ENCODE measurements around the gene PDLIM4.

Gene PDLIM4

DNA sequence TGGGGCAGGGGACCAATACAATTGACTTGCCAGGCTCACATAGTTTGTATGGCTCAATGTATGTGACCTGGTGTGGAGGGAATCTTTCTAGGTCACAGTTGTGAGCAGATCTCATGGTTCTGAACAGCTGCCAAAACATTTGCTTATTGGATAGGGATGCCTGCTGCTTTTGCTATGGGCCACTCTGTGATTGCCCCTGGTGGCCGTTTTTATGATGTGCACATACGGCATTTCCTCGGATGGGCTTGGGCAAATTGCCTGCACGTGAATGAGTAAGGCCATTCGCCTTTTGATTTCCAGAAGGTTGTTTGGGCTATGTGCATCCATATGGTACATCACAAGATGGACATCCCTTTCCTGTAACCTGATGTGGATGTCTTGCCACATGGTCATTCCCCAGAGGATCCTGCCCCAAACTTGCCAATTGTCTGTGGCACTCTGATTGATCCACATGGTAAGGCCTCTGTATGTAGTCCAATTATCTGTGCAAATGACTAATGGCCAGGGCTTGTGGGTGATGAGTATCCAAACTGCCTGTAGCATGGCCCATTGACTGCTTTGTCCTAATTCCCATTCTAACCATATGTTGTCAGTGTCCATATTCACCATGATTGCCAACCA lies 26.0 kb downstream of the PDLIM4 start:
- DNase-seq (ENCODE audit: low spot score): no peak

DNA sequence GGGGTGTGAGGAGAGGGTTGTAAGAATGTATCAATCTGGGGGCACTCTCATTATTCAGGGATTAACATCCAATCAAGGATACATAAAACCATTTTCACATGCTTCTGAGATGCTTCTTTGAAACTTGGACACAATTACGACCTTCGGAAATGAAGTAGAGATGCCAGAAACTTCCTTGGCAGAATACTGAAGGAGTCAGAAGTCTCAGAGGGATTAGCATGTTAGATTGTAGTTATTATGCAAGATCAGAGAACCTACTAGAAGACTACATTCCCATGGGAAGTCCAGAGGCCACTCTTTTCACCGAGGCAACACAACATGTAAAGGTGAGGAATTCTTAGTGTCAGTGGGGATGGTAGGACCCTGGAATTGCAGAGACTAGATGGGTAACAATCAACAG lies 31.6 kb downstream of the PDLIM4 start:
- no peak for DNase-seq (ENCODE audit: low spot score)

DNA sequence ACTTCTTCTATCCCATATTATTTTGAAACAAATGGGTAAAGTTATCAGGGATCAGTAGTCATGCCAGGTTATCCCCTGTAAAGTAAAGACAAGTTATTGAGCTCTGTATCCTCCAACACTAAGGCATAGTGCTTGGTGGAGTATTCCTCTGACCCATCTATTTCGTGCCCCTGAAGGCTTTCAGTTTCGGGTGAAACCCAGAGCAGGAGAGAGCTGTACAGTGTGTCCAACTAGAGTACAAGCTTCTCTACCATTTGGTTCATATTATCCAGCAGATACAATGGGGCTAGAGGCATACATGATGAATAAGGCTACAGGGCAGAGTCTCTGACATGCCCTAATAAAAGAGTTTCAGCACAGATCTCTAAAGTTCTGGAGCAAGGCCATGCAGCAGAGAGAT lies 33.5 kb downstream of the PDLIM4 start:
- DNase-seq (ENCODE audit: low spot score): no peak

DNA sequence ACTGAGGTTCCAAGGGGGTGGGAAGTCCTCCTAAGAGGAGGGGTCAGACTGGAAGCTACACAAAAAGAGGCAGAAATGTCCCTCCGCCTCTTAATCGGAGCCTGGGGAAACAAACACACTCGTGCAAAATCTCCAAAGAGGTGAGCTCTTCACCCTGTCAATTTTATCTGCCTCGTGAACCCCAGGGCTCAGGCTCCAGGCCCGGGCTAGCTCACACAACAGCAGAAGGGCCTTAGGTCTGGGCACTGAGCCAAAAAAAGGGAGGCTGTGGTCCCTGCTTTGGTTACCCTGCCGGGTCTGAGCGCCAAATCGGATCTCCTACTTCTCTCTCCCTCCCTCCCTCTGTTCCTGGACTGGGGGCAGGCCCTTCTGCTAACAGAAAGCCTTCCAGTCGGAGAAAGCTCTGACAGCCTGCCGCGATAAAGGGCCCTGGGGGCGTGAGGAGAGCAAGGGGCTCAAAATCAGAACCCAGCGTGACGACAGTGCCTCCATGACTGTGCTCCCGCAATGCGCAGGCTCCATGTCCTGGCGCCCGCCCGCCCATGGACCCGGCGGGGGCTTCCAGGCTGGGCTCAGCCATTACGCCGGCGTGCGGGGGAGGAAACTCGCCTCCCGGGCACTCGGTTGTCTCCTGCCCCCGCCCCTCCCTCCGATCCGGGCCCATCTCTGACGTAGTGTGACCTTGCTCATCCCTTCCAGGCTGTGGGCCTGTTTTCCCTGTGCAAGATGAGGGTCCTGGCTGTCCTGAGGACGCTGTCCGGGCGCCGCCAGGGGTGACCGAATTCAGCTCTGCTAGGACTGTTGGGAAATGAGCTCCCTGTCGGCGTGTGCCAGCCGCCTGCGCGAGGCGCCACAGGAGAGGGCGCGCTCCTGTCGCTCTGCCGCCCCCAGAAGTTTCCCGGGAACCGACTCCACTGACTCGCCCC lies 35.8 kb downstream of the PDLIM4 start:
- peak; percentile 88 for DNase-seq (ENCODE audit: low spot score)

DNA sequence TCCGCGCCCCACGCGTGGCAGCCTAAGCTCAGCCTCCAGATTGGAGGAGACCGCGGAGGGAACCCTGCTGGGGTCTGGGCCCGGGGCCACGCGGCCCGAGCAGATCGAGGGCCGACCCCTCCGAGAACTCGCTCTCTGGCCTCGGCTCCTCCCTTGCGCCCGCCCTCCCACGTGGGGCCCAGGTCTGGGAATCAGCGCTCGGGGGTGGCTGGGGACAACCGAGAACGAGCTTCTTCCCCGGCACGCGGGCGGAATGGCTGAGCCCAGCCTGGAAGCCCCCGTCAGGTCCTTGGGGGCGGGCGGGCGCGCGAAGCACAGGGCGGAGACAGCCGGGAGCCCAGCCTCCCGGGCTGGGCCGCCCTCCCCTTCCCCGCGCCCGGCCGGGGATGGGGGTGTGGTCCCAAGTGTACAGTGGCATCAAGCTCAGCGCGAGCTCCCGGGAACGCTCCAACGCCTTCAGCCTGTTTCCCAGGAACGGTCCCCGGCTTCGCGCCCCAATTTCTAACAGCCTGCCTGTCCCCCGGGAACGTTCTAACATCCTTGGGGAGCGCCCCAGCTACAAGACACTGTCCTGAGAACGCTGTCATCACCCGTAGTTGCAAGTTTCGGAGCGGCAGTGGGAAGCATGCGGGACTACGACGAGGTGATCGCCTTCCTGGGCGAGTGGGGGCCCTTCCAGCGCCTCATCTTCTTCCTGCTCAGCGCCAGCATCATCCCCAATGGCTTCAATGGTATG lies 36.7 kb downstream of the PDLIM4 start, which contains the start of gene SLC22A4:
TSS of gene SLC22A4 (plus strand) at position 403 of the 736 bp plus-strand sequence. CDS start at position 626, 223 bp downstream.
- peak; percentile 94 for DNase-seq (ENCODE audit: low spot score)

DNA sequence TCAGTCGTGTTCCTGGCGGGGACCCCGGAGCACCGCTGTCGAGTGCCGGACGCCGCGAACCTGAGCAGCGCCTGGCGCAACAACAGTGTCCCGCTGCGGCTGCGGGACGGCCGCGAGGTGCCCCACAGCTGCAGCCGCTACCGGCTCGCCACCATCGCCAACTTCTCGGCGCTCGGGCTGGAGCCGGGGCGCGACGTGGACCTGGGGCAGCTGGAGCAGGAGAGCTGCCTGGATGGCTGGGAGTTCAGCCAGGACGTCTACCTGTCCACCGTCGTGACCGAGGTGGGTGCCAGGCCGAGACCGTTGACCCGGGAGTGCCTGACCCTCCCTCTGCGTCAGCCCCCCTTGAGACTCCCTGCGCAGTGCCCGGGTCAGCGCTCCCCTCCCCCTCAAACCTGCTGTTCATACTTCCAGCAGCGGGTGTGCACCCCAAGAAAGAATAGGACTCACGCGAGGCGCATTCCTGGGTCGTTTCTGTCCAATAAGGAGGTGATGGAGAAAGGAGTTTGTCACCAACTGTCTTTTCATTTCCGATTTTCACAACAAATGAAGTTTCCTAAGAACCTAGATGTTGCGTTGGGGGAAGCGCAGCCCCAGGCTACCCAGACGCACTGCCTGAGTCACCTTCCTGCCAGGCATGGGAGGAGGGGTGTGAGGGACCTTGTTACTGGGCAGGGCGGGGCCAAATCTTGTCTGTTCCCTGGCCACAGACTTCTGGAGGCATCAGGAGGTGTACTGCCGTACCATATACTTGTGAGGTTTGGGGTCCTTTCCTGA lies 37.4 kb downstream of the PDLIM4 start:
- DNase-seq (ENCODE audit: low spot score): peak; percentile 73

DNA sequence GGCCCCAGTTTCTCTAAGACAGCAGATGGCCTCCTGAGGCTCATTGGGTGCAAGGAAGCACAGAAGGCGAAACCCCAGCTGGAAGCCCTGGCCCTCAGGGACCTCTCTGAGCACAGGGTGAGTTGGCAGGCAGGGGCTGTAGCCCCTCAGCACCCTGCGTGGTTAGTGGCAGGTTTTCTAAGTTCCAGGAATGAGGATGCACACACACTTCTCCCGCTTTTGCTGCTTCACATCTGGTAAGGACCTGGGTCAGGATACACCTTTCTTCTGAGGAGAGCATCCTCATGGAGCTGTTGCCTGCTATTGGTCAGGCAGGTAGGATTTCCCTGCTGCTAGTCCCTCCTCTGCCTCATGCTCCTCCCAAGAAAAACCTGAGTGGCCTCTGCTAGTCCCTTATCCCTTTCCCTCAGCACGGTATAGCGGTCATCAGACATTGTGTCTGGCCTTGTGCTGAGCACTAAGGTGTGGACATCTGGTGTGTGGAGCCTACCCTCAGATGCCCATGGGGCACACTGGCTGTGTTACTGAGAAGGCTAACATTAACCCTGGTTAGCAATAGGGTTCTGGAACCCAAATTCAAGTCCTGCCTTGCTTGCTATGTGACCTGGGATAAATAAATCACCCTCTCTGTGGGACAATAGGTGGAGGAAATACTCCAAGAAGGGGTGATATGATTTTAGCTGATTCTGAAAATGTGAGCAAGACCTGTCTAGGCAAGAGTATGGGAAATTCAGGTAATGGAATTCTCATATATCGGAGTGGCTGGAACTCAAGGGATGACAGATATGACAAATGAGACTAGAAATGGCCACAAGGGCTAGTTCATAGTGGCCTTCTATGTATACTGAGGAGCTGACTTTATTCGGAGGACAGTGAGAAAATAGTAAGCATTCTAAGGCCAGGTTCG lies 38.3 kb downstream of the PDLIM4 start:
- no peak for DNase-seq (ENCODE audit: low spot score)

DNA sequence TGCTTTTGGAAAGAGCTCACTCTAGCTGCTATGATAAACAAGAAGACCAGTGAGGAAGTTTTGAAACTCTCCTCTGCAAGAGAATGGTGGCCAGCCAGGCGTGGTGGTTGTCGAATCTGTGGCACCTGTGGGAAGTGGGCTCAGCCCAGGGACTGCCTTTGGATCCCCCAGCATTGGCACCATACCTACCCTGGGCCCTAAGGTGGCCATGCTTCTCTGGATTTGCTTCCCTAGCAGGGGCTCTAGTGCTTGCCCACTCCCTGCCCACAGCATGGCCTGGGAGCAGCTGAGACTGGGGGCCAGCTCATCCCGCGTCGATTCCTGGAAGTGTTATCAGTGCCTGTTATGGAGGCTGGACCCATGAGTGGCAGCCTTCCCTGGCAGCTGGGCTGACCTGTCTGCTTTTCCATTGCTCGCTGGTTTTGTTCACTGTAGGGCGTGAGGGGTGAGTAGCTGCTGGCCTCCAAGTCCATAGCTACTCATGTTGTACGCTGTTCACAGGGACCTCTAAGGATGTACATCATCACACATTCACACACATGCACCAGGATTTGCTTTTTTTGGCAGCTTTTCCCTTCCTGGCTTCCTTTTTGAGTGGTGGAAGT lies 39.0 kb downstream of the PDLIM4 start:
- no peak for DNase-seq (ENCODE audit: low spot score)

DNA sequence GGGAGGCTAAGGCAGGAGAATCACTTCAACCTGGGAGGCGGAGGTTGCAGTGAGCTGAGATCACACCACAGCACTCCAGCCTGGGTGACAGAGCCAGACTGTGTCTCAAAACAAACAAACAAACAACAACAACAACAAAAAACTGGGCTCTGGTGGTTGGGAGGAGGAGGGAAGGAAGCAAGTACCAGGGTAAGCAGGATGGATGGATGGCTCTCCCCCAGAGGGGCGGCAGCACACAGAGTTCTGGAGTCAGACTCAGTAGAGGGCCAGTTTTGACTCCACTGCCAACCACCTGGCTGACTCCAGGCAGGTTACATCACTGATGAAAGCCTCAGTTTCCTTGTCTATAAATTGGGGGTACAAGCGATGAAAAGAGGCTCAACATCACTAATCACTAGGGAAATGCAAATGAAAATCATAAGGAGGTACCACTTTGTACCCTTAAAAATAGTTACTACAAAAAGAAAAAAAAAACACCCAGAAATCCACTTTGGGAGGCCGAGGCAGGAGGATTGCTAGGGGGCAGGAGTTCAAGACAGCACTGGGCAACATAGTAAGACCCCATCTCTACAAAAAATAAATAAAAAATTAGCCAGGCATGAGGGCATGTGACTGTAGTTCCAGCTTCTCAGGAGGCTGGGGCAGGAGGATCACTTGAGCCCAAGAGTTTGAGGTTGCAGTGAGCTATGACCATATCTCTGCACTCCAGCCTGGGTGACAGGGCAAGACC lies 39.9 kb downstream of the PDLIM4 start:
- no peak for DNase-seq (ENCODE audit: low spot score)

DNA sequence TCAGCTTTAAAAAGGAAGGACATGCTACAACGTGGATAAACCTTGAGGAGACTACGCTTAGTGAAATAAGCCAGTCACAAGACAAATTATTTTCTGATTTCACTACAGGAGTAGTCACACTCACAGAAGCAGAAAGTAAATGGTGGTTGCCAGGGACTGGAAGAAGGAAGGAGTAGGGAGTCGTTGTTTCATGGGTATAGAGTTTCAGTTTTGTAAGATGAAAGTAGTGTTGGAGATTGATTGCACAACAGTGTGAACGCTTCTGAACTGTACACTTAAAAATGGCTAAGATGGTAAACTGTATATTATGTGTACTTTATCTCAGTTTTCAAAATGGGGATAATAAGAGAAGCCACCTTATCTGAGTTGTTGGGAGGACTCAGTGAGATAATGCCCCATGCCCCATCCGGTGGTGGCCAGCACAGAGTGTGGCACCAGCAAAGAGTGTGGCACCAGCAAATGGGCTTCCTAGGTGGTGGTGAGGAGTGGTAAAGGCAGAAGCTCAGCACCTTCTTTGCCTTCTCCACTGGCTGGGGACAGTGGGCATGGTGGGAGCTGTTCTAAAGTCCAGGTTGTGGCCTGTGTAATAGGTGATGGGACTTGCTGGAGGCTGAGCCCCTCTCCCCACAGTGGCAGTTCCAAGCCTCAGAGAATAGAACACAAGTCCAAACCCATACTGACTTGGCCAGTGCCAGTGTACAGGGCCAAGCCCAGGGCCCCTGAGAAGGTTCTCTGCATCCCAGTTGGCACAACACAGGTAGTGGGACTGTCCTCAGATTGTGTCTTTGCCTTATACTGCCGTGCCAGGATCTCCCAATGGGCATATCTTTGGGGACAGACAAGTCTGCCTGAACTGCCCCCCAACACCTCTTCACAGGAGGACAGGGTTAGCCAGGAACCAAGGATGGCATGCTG lies 41.1 kb downstream of the PDLIM4 start:
- no peak for DNase-seq (ENCODE audit: low spot score)

DNA sequence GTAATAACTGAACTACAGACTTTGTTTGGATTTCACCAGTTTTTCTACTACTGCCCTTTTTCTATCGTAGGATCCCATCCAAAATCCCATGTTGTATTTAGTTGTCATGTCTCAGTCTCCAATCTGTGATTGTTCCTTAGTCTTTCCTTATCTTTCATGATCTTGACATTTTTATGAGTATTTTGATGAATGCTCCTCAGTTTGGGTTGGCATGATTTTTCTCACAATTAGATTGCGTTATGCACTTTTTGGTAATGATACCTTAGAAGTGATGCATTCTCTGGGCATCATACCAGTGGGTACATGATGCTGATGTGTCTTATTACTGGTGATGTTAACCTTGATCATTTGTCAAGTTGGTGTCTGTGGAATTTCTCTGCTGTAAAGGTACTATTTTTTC lies 42.4 kb downstream of the PDLIM4 start:
- DNase-seq (ENCODE audit: low spot score): no peak

DNA sequence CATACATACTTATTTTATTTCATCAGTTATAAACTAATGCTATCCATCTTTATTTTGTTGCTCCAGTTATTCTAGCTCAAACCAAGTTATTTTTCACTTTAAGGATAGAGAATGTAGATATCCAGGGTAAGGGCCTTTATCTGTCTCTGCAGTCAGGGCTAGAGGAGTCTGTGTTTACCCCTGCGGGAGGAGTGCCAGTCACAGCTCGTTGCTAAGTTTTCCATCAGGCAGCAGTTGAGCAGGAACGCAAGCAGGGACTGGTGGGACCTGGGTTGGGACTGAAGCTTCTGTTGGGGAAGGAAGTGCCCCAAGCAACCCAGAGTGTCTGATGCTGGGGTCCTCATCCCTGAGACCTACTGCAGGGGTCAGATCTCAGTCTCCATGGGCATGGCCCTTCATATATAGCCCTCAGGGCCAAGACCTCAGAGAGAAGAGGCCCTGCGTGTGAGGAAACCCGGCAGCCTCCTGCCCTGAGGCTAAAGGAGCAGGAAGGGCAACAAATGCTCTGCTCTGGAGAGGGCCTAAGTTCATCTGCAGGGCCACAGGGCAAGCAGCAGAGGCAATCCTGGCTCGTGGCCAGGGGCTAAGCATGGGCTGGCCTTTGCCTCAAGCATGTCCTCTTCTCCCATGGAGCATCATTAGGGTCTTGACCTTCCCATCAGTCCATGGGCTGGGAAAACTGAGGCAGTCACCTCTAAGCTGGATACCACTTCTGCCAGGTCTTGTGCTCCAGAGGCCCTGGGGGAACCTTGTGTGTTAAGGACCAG lies 43.3 kb downstream of the PDLIM4 start:
- no peak for DNase-seq (ENCODE audit: low spot score)

DNA sequence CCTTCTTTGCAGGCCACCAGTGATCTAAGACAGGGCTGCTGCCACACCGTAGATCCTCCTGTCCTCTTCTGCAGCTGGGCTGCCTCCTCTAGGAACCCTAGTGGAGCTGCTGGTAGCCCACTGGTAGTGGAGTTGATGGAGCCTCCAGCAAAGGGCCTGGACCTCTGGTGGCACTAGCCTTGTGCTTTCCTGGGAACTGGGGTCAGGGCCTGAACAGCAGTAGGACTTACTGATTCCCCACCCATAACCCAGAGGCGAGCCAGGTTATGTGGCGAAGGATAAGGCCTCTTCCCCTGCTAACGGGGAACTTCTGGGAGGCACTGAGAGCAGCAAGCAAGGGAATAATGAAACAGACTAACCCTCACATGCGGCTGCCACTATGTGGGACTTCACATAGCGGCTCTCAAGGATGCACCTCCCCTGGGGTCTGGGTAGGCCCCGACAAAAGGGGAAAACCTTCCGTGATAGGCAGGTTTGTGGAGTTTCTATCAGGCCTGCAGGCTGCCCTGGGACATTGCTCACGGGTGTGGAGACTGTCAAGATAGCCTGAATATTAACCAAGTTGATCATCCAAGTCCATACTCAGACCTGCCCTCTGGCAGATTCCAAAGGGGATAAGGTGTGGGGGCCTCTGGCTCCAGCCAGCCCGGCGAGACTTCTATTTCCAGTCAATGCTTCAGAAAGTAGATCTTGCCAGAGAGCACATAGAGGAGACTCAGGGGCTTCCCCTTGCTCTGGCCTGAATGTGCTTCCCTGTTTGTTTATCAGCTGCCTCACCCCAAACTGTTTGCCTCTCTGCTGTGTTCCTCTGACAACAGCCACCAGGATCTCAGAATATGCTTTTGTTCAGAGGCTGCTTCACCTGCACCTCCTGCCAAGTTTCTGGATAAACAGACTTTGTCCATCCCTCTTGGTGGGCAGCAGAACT lies 44.1 kb downstream of the PDLIM4 start:
- no peak for DNase-seq (ENCODE audit: low spot score)

DNA sequence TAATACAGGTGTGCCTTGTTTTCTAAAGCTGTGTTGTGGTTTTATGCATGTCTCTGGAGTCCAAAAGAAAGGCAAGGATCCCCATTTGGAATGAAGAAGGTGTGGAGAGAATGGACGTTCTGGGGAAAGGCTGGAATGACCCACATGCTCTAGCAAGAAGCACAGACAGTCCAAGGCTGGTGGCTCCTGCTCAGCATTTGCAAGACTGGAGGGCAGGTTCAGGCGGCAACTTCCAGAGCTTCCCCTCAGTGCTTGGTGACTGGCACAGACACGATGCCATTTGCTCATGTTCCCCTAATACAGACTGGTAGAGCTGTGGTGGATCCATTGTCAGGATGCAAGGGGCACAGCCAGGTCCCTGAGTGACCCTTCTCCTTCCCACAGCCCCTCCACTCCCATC lies 44.9 kb downstream of the PDLIM4 start:
- DNase-seq (ENCODE audit: low spot score): no peak

DNA sequence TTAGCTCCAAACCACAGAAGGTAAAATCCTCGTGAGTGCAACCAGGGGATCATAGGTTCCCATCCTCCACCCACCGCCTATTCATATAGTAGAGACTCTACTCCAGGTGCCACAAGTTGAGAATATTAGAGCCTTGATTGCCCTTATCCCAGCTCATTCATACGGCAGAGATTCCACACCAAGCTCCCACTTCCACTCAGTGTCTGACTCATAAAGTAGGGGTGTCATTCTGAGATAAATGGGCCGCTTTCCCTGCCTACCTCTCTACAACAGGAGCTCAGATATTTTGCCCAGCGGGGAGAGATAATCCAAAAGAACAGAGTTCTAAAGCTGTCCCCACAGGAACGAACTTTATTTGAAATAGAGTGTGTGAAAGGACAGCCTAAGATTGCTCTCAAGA lies 46.1 kb downstream of the PDLIM4 start:
- no peak for DNase-seq (ENCODE audit: low spot score)

DNA sequence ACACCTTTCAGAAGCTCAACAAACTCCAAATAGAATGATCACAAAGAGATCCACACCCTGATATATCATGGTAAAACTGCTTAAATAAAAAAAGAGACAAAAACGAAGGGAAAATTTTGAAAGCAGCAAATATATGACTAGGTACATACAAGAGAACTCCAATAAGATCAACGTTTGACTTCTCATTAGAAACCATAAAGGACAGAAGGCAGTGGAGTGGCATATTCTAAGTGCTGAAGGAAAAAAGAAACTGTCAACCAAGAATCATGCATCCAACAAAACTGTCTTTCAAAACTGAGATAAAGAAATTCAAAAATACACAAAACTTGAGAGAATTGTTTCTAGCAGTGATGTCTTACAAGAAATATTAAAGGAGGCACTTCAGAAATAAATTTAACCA lies 47.9 kb downstream of the PDLIM4 start:
- DNase-seq (ENCODE audit: low spot score): no peak

DNA sequence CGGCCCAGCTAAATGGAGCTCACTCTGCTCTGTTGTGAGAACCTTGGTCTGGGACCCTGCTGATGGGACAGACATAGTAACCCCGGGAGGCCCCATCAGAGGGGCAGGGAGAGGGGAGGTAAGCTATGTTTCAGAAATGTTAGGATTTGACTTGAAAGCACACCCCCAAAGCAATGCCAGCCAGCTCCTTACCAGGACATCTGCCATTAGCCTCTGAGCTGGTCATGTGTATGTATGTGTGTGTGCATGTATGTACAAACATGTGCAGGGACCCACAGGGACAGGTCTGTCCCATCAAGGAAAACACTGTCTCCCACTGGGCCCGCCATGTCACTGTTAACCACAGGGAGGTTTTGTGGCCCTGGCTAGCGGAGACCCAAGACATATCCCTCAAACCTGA lies 51.2 kb downstream of the PDLIM4 start:
- no peak for DNase-seq (ENCODE audit: low spot score)
